ENCODE measurements around the gene YWHAG. TPM values are rescaled to one million over a fixed set of nuclear protein-coding genes. Genes with fewer than 3 reads are reported as not detected.

Gene YWHAG
- total and polyA plus RNA-seq, 2 donors from 2014 or later: 45.4 to 94.2 TPM

GRCh38 chr7:76346778-76347177 is 12.0 kb downstream of the YWHAG start:
- no peak for TF ChIP-seq CTCF (IDR thresholded peaks at IDR 0.05; ENCODE audit: borderline replicate concordance, extremely low read depth, insufficient read depth)
- peaks cover 4 to 37% (median 20%) of the 10 kb centered on the region in 3 donors for H3K36me3 ChIP-seq (ENCODE audit: control insufficient read depth in 2 of 3, insufficient read depth in 3 of 3, low read length in 3 of 3)
- peaks cover 0 to 10% (median 10%) of the 10 kb centered on the region in 3 donors for H3K4me1 ChIP-seq (ENCODE audit: control insufficient read depth in 2 of 3, insufficient read depth in 2 of 3, low read depth in 1 of 3, low read length in 3 of 3)
- peak overlapping the region; percentile 41 to 85 for H3K27ac ChIP-seq (ENCODE audit: low read depth in 2 of 2, low read length in 2 of 2)
- H3K4me3 ChIP-seq (ENCODE audit: low read length in 3 of 3): no peak overlapping the region
- H3K9ac ChIP-seq (ENCODE audit: low read length in 3 of 3): no peak overlapping the region
- H3K9me3 ChIP-seq (ENCODE audit: control insufficient read depth in 2 of 3, insufficient read depth in 1 of 3, low read length in 3 of 3): no peaks in the 10 kb centered on the region
- FAIRE-seq (no peak), DNase-seq (peak in 1 of 5 donors; percentile 33)
- intact Hi-C loops (cut with DNase I): no loop called here
- no peaks in the 10 kb centered on the region for H3K27me3 ChIP-seq (ENCODE audit: control insufficient read depth, insufficient read depth, low read length)

- Histone ChIP-seq H3K27ac (ENCODE audit: low read depth in 2 of 2, low read length in 2 of 2) (peak overlapping the region; percentile 41 to 85), H3K36me3 (ENCODE audit: control insufficient read depth in 2 of 3, insufficient read depth in 3 of 3, low read length in 3 of 3) (peaks cover 4 to 37% (median 20%) of the 10 kb centered on the region in 3 donors), H3K9ac (ENCODE audit: low read length in 3 of 3) (peak overlapping the region in 1 of 3 donors; percentile 22), H3K27me3 (ENCODE audit: control insufficient read depth, insufficient read depth, low read length) (no peaks in the 10 kb centered on the region), H3K4me3 (ENCODE audit: low read length in 3 of 3) (no peak overlapping the region), H3K9me3 (ENCODE audit: control insufficient read depth in 2 of 3, insufficient read depth in 1 of 3, low read length in 3 of 3) (no peaks in the 10 kb centered on the region), H3K4me1 (ENCODE audit: control insufficient read depth in 2 of 3, insufficient read depth in 2 of 3, low read depth in 1 of 3, low read length in 3 of 3) (peaks cover 0 to 10% (median 10%) of the 10 kb centered on the region in 3 donors)
- no peak for DNase-seq
- no peak for FAIRE-seq
- no peak for TF ChIP-seq CTCF (IDR thresholded peaks at IDR 0.05; ENCODE audit: borderline replicate concordance, extremely low read depth, insufficient read depth)
- intact Hi-C loops (cut with DNase I): no loop called here
These were observed 12.7 kb downstream of the YWHAG start for GRCh38 chr7:76346097-76346496.

GRCh38 chr7:76343931-76344321 is 14.9 kb downstream of the YWHAG start:
- FAIRE-seq: no peak
- H3K9me3 ChIP-seq (ENCODE audit: control insufficient read depth in 2 of 3, insufficient read depth in 1 of 3, low read length in 3 of 3): no peaks in the 10 kb centered on the region
- TF ChIP-seq CTCF (IDR thresholded peaks at IDR 0.05; ENCODE audit: borderline replicate concordance, extremely low read depth, insufficient read depth): no peak
- peaks cover 0 to 10% (median 10%) of the 10 kb centered on the region in 3 donors for H3K4me1 ChIP-seq (ENCODE audit: control insufficient read depth in 2 of 3, insufficient read depth in 2 of 3, low read depth in 1 of 3, low read length in 3 of 3)
- H3K27ac ChIP-seq (ENCODE audit: low read depth in 2 of 2, low read length in 2 of 2): no peak overlapping the region
- H3K9ac ChIP-seq (ENCODE audit: low read length in 3 of 3): no peak overlapping the region
- intact Hi-C loops (cut with DNase I): no loop called here
- no peak overlapping the region for H3K4me3 ChIP-seq (ENCODE audit: low read length in 3 of 3)
- no peaks in the 10 kb centered on the region for H3K27me3 ChIP-seq (ENCODE audit: control insufficient read depth, insufficient read depth, low read length)
- peaks cover 4 to 25% (median 20%) of the 10 kb centered on the region in 3 donors for H3K36me3 ChIP-seq (ENCODE audit: control insufficient read depth in 2 of 3, insufficient read depth in 3 of 3, low read length in 3 of 3)
- DNase-seq: no peak
